ENCODE measurements around the gene UGT1A9. TPM values are rescaled to one million over a fixed set of nuclear protein-coding genes. Genes with fewer than 3 reads are reported as not detected.
A peak's percentile ranks its signal among the peaks of the same experiment; 100 is the strongest.

UGT1A9 gene
- total RNA-seq, 1 experiment from 2014 or later, result not detected

DNA sequence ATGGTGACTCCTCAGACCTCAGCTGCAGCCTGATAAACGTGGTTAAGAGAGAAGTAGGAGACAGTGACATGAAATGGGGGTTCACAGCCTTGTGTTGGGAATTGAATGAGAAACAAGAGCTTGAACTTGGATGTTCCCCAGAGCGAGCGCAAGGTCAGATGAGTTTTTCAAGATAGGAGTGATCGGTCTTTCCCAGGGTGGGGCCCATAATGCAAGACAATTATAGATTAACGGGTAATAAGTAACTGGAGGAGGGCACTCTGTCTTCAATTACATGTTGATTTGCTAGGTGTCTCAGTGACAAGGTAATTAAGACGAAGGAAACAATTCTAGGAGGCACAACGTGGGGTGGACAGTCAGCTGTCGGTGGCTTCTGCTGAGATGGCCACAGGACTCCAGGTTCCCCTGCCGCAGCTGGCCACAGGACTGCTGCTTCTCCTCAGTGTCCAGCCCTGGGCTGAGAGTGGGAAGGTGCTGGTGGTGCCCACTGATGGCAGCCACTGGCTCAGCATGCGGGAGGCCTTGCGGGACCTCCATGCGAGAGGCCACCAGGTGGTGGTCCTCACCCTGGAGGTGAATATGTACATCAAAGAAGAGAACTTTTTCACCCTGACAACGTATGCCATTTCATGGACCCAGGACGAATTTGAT, 41.0 kb downstream of the UGT1A9 start, which contains the start of gene UGT1A5:
Gene UGT1A5, plus strand, starts transcription at position 297 of the 651 bp plus-strand sequence. Its CDS starts 85 bp downstream, at position 382.
- POLR2A ChIA-PET (ENCODE audit: unreplicated experiment), result no interaction called here
- H3K27ac ChIP-seq, result peak within 1 kb of the TSS; percentile 22; the same call in 1 of the 2 replicates
- peaks cover 100% of the 10 kb centered on the region for H3K79me2 ChIP-seq (ENCODE audit: low read depth)
- intact Hi-C loops (cut with micrococcal nuclease; ENCODE audit: unreplicated experiment), result no loop called here
- no peaks in the 10 kb centered on the region for H3K27me3 ChIP-seq (ENCODE audit: insufficient read depth, low read depth)
- CTCF ChIA-PET, result interaction anchor here (0.6 to 1.1 kb wide), 2 partner anchors 226 to 430 kb away, joined by 3 read pairs; no protein-coding TSS in a partner anchor
- peaks cover 42% of the 10 kb centered on the region for H3K4me1 ChIP-seq (replicated peaks; ENCODE audit: insufficient read depth)
- no peak within 1 kb of the TSS for H3K4me2 ChIP-seq
- TF ChIP-seq, protein P1, sequence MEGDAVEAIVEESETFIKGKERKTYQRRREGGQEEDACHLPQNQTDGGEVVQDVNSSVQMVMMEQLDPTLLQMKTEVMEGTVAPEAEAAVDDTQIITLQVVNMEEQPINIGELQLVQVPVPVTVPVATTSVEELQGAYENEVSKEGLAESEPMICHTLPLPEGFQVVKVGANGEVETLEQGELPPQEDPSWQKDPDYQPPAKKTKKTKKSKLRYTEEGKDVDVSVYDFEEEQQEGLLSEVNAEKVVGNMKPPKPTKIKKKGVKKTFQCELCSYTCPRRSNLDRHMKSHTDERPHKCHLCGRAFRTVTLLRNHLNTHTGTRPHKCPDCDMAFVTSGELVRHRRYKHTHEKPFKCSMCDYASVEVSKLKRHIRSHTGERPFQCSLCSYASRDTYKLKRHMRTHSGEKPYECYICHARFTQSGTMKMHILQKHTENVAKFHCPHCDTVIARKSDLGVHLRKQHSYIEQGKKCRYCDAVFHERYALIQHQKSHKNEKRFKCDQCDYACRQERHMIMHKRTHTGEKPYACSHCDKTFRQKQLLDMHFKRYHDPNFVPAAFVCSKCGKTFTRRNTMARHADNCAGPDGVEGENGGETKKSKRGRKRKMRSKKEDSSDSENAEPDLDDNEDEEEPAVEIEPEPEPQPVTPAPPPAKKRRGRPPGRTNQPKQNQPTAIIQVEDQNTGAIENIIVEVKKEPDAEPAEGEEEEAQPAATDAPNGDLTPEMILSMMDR (conservative IDR thresholded peaks at IDR 0.05), result no peak
- no peak for TF ChIP-seq EZH2 (IDR thresholded peaks at IDR 0.05; ENCODE audit: low read depth)
- H2AFZ ChIP-seq, result no peak within 1 kb of the TSS
- H3K4me3 ChIP-seq, result no peak within 1 kb of the TSS
- no peaks in the 10 kb centered on the region for H3K9me2 ChIP-seq (ENCODE audit: insufficient read depth)
- H3K36me3 ChIP-seq (ENCODE audit: low read depth), result peaks cover 97% of the 10 kb centered on the region
- peaks cover 8% of the 10 kb centered on the region; the same call in 1 of the 2 replicates for H4K20me1 ChIP-seq (ENCODE audit: insufficient read depth)
- TSS peak; percentile 0 for BruUV-seq (replicated peaks)
- peaks cover 78% of the 10 kb centered on the region for H3F3A ChIP-seq (ENCODE audit: insufficient read depth, low read depth)
- no peak for DNase-seq
- no peaks in the 10 kb centered on the region for H3K9me3 ChIP-seq (ENCODE audit: insufficient read depth, low read depth)

DNA sequence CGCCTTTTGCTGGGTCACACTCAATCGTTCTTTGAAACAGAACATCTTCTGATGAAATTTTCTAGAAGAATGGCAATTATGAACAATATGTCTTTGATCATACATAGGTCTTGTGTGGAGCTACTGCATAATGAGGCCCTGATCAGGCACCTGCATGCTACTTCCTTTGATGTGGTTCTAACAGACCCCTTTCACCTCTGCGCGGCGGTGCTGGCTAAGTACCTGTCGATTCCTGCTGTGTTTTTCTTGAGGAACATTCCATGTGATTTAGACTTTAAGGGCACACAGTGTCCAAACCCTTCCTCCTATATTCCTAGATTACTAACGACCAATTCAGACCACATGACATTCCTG, 41.5 kb downstream of the UGT1A9 start:
- Histone ChIP-seq H3K36me3 (ENCODE audit: low read depth) (peaks cover 97% of the 10 kb centered on the region), H3F3A (ENCODE audit: insufficient read depth, low read depth) (peaks cover 78% of the 10 kb centered on the region; the same call in 1 of the 2 replicates), H3K4me2 (no peak overlapping the region), H3K4me1 (replicated peaks; ENCODE audit: insufficient read depth) (peaks cover 37% of the 10 kb centered on the region), H4K20me1 (ENCODE audit: insufficient read depth) (peaks cover 8% of the 10 kb centered on the region; the same call in 1 of the 2 replicates), H3K9me3 (ENCODE audit: insufficient read depth, low read depth) (no peaks in the 10 kb centered on the region), H3K4me3 (no peak overlapping the region), H3K9me2 (ENCODE audit: insufficient read depth) (no peaks in the 10 kb centered on the region), H3K27ac (no peak overlapping the region), H2AFZ (no peak overlapping the region), H3K79me2 (ENCODE audit: low read depth) (peaks cover 100% of the 10 kb centered on the region), H3K27me3 (ENCODE audit: insufficient read depth, low read depth) (no peaks in the 10 kb centered on the region)
- ChIA-PET CTCF (no interaction called here), POLR2A (ENCODE audit: unreplicated experiment) (no interaction called here)
- DNase-seq, result peak in 1 of 2 experiments; percentile 28
- BruUV-seq (replicated peaks), result no TSS peak
- TF ChIP-seq, protein P1 (conservative IDR thresholded peaks at IDR 0.05), result no peak
- no peak for TF ChIP-seq EZH2 (IDR thresholded peaks at IDR 0.05; ENCODE audit: low read depth)
- intact Hi-C loops (cut with micrococcal nuclease; ENCODE audit: unreplicated experiment), result no loop called here

DNA sequence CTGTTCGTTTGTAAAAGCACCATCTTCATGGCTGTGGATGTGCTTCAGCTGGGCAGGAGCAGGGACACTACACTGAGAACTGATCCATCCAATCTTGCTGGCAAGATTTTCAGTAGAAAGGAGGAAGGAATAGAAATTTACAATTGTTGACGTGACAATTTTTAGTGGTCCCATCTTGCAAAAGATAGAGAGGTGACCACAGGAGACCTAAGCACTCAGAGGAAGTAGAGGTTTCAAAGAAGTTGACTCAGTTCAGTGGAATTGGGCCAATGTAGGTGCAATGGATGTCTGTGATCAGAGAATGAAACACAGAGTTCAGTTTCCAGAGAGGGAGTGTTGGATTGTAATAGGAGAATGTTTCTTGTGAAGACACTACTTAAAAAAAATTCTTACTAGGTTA, 42.4 kb downstream of the UGT1A9 start:
- H2AFZ ChIP-seq, result no peak overlapping the region
- H3F3A ChIP-seq (ENCODE audit: insufficient read depth, low read depth), result peaks cover 79% of the 10 kb centered on the region; the same call in 1 of the 2 replicates
- peaks cover 100% of the 10 kb centered on the region for H3K79me2 ChIP-seq (ENCODE audit: low read depth)
- no peaks in the 10 kb centered on the region for H3K9me2 ChIP-seq (ENCODE audit: insufficient read depth)
- no peak overlapping the region for H3K4me3 ChIP-seq
- intact Hi-C loops (cut with micrococcal nuclease; ENCODE audit: unreplicated experiment), result no loop called here
- no peak for DNase-seq
- ChIA-PET CTCF (no interaction called here), POLR2A (ENCODE audit: unreplicated experiment) (no interaction called here)
- TF ChIP-seq, protein P1 (conservative IDR thresholded peaks at IDR 0.05), result no peak
- no peak for TF ChIP-seq EZH2 (IDR thresholded peaks at IDR 0.05; ENCODE audit: low read depth)
- no TSS peak for BruUV-seq (replicated peaks)
- H3K4me1 ChIP-seq (replicated peaks; ENCODE audit: insufficient read depth), result peaks cover 29% of the 10 kb centered on the region
- H3K36me3 ChIP-seq (ENCODE audit: low read depth), result peaks cover 97% of the 10 kb centered on the region
- peak overlapping the region; percentile 13 for H3K27ac ChIP-seq
- no peak overlapping the region for H3K4me2 ChIP-seq
- peaks cover 8% of the 10 kb centered on the region; the same call in 1 of the 2 replicates for H4K20me1 ChIP-seq (ENCODE audit: insufficient read depth)
- H3K27me3 ChIP-seq (ENCODE audit: insufficient read depth, low read depth), result no peaks in the 10 kb centered on the region
- H3K9me3 ChIP-seq (ENCODE audit: insufficient read depth, low read depth), result no peaks in the 10 kb centered on the region

Data from PC-9 (cell line).